HG03159 (cell line): ENCODE measurements around the gene USO1.
"Not testable (repeated sequence)": the region's sequence is repeated elsewhere in the genome, so short reads cannot be mapped to it uniquely, and the experiment has no call there.

Experiments
- ATAC-seq: cut with Tn5 transposase; IDR thresholded peaks from one replicate; pipeline ENCODE4 v1.9.1; 2021; ENCODE audit warnings: mild to moderate bottlenecking, moderate library complexity; ENCODE audit not compliant: unreplicated experiment

The USO1 gene

GRCh38 chr4:75745161-75745560, 20.8 kb downstream of the USO1 start:
- no peak for ATAC-seq

DNA sequence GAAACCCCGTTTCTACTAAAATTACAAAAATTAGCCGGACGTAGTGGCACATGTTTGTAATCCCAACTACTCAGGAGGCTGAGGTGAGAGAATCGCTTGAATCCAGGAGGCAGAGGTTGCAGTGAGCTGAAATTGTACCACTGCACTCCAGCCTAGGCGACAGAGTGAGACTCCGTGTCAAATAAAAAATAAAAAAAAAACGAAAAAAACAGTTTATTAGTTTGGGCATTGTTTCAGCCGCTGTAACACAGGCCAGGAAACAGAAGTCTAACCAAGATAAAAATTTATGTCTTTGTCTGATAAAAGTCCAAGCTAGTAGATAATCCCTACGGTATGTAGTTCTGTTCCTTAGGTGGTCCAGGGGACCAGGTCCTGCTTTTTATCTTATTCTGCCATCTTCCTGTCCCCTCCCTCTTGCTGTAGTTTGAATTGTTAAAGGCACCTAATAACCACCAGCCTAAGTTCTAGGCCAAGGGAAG, 21.4 kb downstream of the USO1 start:
- ATAC-seq: no peak

DNA sequence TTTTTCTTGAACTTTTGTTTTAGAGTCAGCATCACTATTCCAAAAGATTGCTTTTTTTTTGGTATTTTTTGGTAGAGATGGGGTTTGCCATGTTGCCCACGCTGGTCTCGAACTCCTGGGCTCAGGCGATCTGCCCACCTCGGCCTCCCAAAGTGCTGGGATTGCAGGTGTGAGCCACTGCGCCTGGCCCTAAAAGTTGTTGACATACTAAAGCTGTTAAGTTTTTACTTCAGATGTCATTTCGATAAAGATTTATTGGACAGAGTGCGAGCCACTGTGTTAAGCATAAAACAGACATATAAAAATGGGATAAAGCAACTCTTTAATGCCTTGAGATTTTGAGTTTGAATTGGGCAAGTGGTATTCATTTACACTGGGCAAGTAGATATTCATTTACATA, 28.3 kb downstream of the USO1 start:
- ATAC-seq: no peak

DNA sequence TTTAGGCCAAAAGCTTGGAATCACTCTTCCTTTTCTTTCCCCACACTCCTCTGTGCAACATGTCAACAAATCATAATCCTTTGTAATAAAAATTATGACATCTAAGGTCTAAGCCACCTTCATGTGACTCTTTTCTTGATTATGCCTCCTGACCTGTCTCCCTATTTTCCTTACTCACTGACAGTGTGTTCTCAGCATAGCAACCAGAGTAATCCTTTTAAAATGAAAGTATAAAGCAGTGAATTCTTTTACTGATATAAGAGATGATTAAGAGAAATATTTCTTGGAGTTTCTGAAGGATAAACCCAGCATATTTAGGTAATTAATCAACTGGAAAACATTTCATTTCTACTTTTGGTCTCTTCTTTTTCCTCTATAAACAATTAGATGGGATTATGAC, 44.7 kb downstream of the USO1 start:
- no peak for ATAC-seq

- no peak for ATAC-seq
Measured at GRCh38 chr4:75771607-75772006, 47.2 kb downstream of the USO1 start.

DNA sequence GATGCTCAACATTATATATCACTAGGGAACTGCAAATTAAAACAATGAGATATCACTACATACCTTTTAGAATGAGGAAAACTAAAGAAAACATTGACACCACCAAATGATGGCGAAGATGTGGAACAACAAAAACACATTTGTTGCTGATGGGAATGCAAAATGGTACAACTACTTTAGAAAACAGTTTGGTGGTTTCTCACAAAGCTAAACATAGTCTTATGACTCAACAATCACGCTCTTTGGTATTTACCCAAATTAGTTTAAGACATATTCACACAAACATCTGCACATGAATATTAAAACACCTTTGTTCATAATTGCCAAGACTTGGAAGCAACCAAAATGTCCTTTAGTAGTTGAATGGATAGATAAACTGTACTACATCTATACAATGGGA, 53.2 kb downstream of the USO1 start:
- ATAC-seq: no peak

DNA sequence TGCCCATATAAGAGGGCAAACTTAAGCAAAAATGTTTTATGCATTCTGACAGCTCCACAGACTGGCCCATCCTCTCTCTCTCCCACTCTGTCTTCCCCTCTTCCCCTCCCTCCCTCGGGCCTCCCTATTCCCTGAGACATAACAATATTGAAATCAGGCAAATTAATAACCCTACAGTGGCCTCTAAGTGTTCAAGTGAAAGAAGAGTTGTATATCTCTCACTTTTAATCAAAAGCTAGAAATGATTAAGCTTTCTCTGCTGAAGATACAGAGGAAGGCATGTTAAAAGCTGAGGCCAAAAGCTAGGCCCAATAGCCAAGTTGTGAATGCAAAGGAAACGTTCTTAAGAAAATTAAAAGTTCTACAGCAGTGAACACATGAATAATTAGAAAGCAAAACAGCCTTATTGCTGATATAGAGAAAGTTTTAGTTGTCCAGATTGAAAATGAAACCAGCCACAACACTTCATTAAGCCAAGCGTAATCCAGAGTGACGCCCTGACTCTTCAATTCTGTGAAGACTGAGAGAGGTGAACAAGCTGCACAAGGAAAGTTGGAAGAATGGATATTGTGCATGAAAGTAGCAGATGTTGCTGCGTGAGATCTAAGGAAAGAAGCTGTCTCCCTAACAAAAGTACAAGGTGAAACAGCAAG, 54.9 kb downstream of the USO1 start:
- no peak for ATAC-seq

- no peak for ATAC-seq
Measured at GRCh38 chr4:75781305-75781704, 56.9 kb downstream of the USO1 start.

DNA sequence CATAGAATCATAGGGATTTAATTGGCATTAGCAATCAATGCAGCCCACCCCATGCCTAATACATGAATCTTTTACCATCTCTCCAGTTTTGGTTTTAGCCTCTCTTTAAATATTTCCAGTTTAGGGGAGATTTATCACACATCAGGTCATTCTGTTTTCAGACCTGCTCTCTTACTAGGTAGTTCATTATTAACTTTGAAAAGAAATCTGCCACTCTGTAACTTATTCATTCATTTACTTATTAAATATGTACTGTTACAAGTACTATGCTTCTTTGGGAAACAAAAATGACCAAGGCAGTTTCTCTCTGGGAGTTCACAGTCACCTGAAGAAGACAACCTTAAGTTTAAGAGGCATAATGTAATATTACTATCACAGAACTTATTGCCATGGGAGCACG, 62.1 kb downstream of the USO1 start:
- peak; percentile 44 for ATAC-seq

DNA sequence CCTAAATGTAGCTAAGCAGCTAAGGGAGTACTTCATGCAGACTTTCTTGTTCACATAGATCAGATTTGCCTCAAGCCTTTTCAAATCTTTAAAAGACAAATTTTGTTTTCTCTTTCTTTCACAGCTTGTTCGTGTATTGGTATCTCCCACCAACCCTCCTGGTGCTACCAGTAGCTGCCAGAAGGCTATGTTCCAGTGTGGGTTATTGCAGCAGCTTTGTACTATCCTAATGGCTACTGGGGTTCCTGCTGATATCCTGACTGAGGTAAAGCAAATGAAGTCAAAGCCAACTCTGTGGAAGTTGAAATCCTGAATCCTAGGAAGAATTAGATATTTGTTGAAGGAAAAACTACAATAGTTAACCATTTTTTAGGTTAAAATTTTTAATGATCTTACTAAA, 62.6 kb downstream of the USO1 start:
- peak; percentile 34 for ATAC-seq

DNA sequence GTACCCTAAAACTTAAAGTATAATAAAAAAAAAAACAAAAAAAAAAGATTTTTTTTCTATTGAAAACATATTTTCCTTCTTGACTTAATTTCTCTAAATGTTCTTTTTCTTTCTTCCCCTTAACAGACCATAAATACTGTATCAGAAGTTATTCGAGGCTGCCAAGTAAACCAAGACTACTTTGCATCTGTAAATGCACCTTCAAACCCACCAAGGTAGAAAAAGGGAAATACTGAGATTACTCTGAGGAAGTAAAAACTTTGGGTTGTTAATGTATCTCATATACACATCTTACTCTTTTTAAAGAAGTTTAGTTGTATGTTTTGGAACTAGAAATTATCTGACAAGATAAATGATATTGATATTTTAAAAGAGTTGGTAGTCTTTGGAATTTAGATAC, 65.6 kb downstream of the USO1 start:
- ATAC-seq: peak; percentile 45

DNA sequence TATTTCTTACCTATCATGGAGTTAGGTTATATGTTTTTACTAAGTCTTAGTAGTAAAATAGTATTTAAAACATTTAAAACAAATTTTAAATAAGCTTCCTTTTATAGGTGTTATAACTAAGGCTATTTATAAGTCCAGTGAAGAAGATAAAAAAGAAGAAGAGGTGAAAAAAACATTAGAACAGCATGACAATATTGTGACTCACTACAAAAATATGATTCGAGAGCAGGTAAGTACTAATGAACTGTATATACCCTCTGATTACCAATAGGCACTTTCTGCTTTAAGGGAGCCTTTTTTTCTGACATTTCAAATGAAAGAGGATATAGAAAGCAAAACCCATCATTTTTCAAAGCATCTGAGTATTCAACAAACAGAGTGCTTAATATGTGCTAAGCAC, 76.6 kb downstream of the USO1 start:
- no peak for ATAC-seq

DNA sequence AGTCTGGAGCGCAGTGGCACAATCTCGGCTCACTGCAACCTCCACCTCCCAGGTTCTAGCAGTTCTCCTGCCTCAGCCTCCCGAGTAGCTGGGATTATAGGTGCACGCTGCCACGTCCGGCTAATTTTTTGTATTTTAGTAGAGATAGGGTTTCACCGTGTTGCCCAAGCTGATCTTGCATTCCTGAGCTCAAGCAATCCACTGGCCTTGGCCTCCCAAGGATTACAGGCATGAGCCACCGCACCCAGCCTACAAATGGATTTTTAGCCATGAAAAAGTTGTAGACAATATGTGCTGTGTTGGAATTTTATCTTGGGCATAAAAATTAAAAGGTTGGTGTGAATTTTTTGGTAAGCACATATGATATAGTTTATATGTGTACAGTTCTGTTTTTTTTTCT, 81.7 kb downstream of the USO1 start:
- not testable (repeated sequence) for ATAC-seq

DNA sequence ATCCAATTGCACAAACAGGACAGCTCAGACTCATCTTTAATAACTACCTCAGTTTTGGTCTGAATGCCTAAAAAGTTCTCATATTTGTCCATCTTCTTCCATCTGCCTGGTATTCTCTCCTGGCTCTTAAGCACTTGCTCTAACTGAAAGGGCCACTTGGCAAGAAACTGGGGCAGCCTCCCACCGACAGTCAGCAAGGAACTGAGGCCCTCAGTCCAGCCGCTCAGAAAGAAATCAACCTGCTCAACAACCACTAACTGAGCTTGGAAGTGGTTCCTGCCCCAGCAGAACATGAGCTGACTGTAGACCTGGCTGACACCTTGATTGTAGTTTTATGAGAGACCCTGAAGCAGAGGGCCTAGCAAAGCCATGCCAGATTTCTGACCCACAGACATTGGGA, 93.5 kb downstream of the USO1 start:
- ATAC-seq: no peak

DNA sequence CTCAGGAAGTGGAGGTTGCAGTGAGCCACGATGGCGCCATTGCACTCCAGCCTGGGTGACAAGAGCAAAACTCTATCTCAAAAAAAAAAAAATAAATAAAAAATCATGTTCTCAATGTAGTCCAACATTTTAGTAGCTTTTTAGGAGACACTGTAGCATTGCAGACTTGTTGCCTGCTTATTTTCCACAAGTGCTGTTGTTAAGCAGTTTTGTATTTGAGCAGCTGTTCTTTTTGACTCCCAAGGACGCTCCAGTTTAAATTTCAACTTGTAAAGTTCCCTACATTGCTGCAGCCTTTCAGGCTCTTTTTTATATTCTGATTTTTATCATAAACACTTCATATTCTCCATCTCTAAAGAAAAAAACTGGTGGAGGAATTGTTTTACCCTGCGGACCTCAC, 94.7 kb downstream of the USO1 start:
- no peak for ATAC-seq

GRCh38 chr4:75820197-75820596, 95.8 kb downstream of the USO1 start:
- ATAC-seq: no peak

DNA sequence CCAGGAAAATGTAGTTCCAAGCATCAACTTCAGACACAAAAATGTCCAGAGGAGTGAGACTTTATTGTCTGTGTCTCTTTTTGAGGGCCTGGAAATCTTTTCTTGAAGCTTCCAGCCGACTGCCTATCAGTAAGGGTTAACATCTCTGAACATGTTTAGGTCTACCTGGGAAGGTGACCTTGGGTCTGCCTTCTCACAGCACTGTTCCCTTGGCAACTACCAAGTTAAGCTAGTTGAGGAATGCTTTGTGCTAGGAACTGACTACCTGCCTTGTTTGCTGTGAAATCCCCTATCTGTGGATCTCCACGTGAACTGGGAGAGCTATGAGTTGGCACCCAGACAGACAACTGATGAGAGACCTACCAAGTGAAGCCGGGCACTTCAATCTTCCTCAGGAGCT, 96.3 kb downstream of the USO1 start:
- ATAC-seq: no peak

DNA sequence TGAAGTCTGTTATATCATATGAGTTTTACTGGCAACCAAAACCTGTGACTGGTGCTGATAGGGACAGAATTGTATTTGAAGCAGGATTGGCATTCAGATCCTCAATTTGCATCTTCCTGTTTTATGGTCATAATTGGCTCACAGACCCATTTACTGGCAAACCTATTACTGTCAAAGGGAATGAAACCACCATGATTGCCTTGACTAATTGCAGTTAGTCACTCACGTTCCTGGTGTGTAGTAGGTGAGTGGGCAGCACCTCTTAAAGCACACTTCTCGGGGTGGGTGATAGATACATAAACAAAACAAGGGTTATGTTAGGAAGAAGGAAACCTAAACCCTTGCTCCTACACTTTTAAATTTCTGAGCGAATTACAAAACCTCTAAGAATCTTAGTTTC, 96.8 kb downstream of the USO1 start:
- ATAC-seq: no peak

GRCh38 chr4:75821966-75822365, 97.6 kb downstream of the USO1 start:
- no peak for ATAC-seq

DNA sequence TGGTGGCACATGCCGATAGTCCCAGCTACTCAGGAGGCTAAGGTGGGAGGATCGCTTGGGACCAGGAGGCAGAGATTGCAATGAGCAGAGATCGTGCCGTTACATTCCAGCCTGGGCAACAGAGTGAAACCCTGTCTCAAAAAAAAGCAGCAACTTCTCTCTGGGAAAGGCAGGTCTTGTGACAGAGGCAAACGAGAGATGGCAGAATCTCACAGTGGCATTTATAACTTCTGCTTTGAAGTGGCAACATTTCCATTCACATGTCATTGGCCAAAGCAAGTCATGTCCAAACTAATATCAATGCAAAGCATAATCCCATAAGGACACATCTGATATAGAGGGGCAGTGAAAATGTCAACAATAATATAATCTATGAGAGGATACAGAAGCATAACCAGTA, 98.0 kb downstream of the USO1 start:
- ATAC-seq: no peak

GRCh38 chr4:75823812-75824211, 99.4 kb downstream of the USO1 start:
- ATAC-seq: no peak

DNA sequence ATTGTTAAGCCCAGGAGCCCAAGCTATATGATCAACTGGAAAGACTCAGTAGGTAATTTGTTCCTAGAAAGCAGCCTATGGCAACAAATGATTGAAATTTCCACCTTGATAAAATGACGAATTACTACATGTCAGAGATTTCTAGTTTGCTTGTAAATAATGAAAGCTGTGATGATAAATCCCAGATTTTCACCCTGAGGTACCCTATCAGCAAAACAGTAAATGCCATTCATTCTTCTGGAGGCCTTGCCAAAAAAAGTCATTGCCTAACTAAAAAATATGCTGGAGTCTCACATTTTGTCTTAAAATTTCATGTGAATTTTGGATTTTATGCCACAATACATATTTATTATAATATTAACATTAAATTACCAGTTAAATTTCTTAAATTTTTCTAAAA, 106.5 kb downstream of the USO1 start:
- ATAC-seq: no peak

DNA sequence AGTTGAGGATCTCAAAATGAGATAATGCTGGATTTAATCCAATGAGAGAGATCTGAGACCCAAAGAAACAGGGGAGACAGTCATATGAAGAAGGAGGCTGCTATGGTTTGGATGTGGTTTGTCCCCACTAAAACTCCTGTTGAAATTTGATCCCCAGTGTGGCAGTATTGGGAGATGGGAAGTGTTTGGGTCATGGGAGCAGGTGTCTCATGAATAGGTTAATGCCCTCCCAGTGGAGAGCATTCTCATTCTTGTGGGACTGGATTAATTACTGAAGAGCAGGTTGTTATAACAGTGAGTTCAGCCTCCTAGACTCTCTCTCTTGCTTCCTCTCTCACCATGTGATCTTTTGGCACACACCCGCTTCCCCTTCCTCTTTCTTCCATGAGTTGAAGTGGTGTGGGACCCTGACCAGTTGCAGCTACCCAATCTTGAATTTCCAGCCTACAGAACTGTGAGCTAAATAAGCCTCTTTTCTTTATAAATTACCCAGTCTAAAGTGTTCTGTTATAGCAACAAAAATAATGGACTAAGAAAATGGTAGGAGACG, 107.6 kb downstream of the USO1 start:
- ATAC-seq: no peak
